Activated B cell treated with CpG ODN at 0.5 μM for 24 hours (primary cell): ENCODE data around the gene WBP1L. TPM values are rescaled to one million over a fixed set of nuclear protein-coding genes. Genes with fewer than 3 reads are reported as not detected.
A peak's percentile ranks its signal among the peaks of the same experiment; 100 is the strongest.

Experiments used
- ATAC-seq: fragments of 200-7000 bp; cut with Tn5 transposase; one replicate; pipeline ENCODE4 v1.10.0; 2021; ENCODE audit warnings: low read depth, mild to moderate bottlenecking, moderate library complexity
- CTCF ChIA-PET: fragments of 350-600 bp; sonication (Branson Sonifier 250); formaldehyde crosslinking; loops from one replicate; lab custom pipeline; 2021; ENCODE audit warnings: antibody characterized with exemption; lab: Charles Lee
- POLR2A ChIA-PET: fragments of 350-600 bp; sonication (Branson Sonifier 250); formaldehyde crosslinking; loops from one replicate; lab custom pipeline; 2021; ENCODE audit warnings: antibody characterized with exemption; lab: Charles Lee
- DNase-seq: peaks from one replicate; pipeline ENCODE4 v3.0.0; 2022
- H3K27ac Mint-ChIP-seq: one replicate; pipeline ENCODE4 v1.8.0; 2020; ENCODE audit warnings: mixed read lengths
- H3K27me3 Mint-ChIP-seq: one replicate; pipeline ENCODE4 v1.8.0; 2021; ENCODE audit warnings: mixed read lengths
- H3K36me3 Mint-ChIP-seq: one replicate; pipeline ENCODE4 v1.8.0; 2021; ENCODE audit warnings: low read depth, mixed read lengths
- H3K4me1 Mint-ChIP-seq: one replicate; pipeline ENCODE4 v1.8.0; 2021; ENCODE audit warnings: mixed read lengths
- H3K4me3 Mint-ChIP-seq: one replicate; pipeline ENCODE4 v1.8.0; 2020; ENCODE audit warnings: mild to moderate bottlenecking, mixed read lengths
- H3K9me3 Mint-ChIP-seq: one replicate; pipeline ENCODE4 v1.8.0; 2020; ENCODE audit warnings: mixed read lengths
- CTCF ChIP-seq: fragments of 200-600 bp; IDR thresholded peaks from one replicate; pipeline ENCODE4 v1.8.0; 2022; ENCODE audit warnings: antibody characterized with exemption, mild to moderate bottlenecking
- intact Hi-C: fragments of 100-400 bp; cut with micrococcal nuclease; formaldehyde crosslinking; loops from one replicate; pipeline ENCODE4 v1.15.1; 2024
- total RNA-seq: library from RNA; stranded (reverse); gene quantifications from 2 replicates; pipeline ENCODE4 v1.2.3, GENCODE V29; 2022

The WBP1L gene
- total RNA-seq, 1 donor from 2014 or later: 30.5 TPM

- H3K9me3 Mint-ChIP-seq: no peaks in the 10 kb centered on the region
- no peak for TF ChIP-seq CTCF
- no peaks in the 10 kb centered on the region for H3K27me3 Mint-ChIP-seq
- CTCF ChIA-PET: no interaction called here
- POLR2A ChIA-PET: interaction anchor here (0.6 to 2.6 kb wide), 10 partner anchors 9 to 617 kb away, joined by 3 to 21 read pairs (median 4); partner anchors contain the start of genes ARL3, NOLC1, SFXN2 and TRIM8
- intact Hi-C loops: loop anchor here (5.0 kb wide), 1 partner anchor 1392 kb away; the partner anchor contains the start of gene BTRC
- peaks cover 16% of the 10 kb centered on the region for H3K36me3 Mint-ChIP-seq
- DNase-seq (no peak), ATAC-seq (peak; percentile 4)
- H3K27ac Mint-ChIP-seq: peak overlapping the region; percentile 87
- H3K4me1 Mint-ChIP-seq: peaks cover 46% of the 10 kb centered on the region
- peak overlapping the region; percentile 93 for H3K4me3 Mint-ChIP-seq
Measured at GRCh38 chr10:102744374-102745051, 765 bp downstream of the WBP1L start.

GRCh38 chr10:102745157-102745556 lies 1.4 kb downstream of the WBP1L start:
- intact Hi-C loops: no loop called here
- ChIA-PET POLR2A (interaction anchor here (1.0 to 2.6 kb wide), 4 partner anchors 30 to 103 kb away, joined by 3 to 21 read pairs (median 8); partner anchors contain the start of genes ARL3 and SFXN2), CTCF (no interaction called here)
- Mint-ChIP-seq H3K27ac (no peak overlapping the region), H3K9me3 (no peaks in the 10 kb centered on the region), H3K4me3 (peak overlapping the region; percentile 93), H3K27me3 (no peaks in the 10 kb centered on the region), H3K36me3 (peaks cover 16% of the 10 kb centered on the region), H3K4me1 (peaks cover 46% of the 10 kb centered on the region)
- DNase-seq (no peak), ATAC-seq (no peak)
- no peak for TF ChIP-seq CTCF

GRCh38 chr10:102752266-102752930 lies 8.7 kb downstream of the WBP1L start:
- ChIA-PET CTCF (no interaction called here), POLR2A (no interaction called here)
- DNase-seq (no peak), ATAC-seq (no peak)
- intact Hi-C loops: loop anchor here (2.0 to 5.0 kb wide), 2 partner anchors 65 to 148 kb away; no protein-coding TSS in a partner anchor
- Mint-ChIP-seq H3K27me3 (no peaks in the 10 kb centered on the region), H3K27ac (no peak overlapping the region), H3K9me3 (no peaks in the 10 kb centered on the region), H3K4me3 (no peak overlapping the region), H3K4me1 (peaks cover 47% of the 10 kb centered on the region), H3K36me3 (peaks cover 33% of the 10 kb centered on the region)
- TF ChIP-seq CTCF: no peak

GRCh38 chr10:102752934-102753664 lies 9.4 kb downstream of the WBP1L start:
- ATAC-seq: peak; percentile 67
- Mint-ChIP-seq H3K27ac (no peak overlapping the region), H3K27me3 (no peaks in the 10 kb centered on the region), H3K4me3 (no peak overlapping the region), H3K36me3 (peaks cover 33% of the 10 kb centered on the region), H3K4me1 (peaks cover 49% of the 10 kb centered on the region), H3K9me3 (no peaks in the 10 kb centered on the region)
- intact Hi-C loops: loop anchor here (1.0 to 5.0 kb wide), 3 partner anchors 43 to 148 kb away; no protein-coding TSS in a partner anchor
- ChIA-PET CTCF (interaction anchor here (2.0 kb wide), 1 partner anchor 149 kb away, joined by 12 read pairs; no protein-coding TSS in a partner anchor), POLR2A (interaction anchor here (1.5 kb wide), 2 partner anchors 9 to 59 kb away, joined by 3 read pairs; partner anchors contain the start of gene WBP1L)
- no peak for TF ChIP-seq CTCF
- DNase-seq: no peak
